ENCODE data around the gene C16orf74.

DNA sequence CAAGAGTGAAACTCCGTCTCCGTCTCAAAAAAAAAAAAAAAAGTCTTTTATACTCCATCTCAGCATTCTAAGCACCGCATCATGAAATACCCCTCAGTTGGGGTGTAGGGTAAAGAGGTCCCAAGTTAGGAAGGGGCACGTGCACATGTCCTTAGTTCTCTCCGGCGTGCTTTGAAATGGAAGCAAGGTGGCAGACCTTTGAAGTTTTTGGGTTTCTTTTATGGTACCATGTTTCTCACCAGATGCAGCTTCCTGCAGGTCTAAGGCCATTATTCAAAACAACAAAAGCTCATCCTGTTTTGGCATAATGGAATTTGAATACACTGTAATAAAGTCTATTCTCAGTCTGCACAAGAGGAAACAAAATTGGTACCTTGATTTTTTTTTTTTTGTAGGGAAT, 38.9 kb upstream of the C16orf74 start:
- TF ChIP-seq, protein P1, sequence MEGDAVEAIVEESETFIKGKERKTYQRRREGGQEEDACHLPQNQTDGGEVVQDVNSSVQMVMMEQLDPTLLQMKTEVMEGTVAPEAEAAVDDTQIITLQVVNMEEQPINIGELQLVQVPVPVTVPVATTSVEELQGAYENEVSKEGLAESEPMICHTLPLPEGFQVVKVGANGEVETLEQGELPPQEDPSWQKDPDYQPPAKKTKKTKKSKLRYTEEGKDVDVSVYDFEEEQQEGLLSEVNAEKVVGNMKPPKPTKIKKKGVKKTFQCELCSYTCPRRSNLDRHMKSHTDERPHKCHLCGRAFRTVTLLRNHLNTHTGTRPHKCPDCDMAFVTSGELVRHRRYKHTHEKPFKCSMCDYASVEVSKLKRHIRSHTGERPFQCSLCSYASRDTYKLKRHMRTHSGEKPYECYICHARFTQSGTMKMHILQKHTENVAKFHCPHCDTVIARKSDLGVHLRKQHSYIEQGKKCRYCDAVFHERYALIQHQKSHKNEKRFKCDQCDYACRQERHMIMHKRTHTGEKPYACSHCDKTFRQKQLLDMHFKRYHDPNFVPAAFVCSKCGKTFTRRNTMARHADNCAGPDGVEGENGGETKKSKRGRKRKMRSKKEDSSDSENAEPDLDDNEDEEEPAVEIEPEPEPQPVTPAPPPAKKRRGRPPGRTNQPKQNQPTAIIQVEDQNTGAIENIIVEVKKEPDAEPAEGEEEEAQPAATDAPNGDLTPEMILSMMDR (IDR thresholded peaks at IDR 0.05): no peak
- no peak for TF ChIP-seq POLR2A (IDR thresholded peaks at IDR 0.05)
